ENCODE measurements around the gene GPR68.

DNA sequence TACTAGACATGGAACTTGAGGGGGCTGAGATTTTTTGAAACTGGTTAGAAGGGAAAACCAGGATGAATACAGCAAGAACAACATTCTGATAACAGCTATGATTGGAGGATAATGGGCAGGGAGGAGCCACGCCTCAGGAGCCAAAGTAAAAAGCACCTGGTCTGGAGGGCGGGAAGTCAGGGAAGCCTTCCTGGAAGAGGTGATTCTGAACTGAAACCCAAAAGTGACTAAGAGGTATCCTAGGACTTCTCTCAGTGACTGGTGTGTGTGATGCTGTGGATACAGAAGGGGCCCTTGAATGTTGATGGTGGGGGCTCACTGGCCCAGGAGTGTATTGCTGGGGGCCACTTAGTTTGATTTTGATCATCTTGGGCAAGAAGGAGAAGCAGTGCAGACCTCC is 18.8 kb upstream of the GPR68 start:
- TF ChIP-seq CTCF (IDR thresholded peaks at IDR 0.05) (no peak), POLR2A (IDR thresholded peaks at IDR 0.05) (no peak)

All from body of pancreas (tissue), 4 donors.